GM12801 (cell line): ENCODE measurements around the gene FAM193B.

Experiments
- CTCF ChIP-seq: IDR thresholded peaks from one replicate; pipeline ENCODE4 v1.5.1; 2011; ENCODE audit warnings: control low read depth; ENCODE audit not compliant: insufficient read length; ENCODE audit errors: extremely low read depth

Gene FAM193B

GRCh38 chr5:177599731-177600507 lies 45.6 kb upstream of the FAM193B start, which contains the start of gene B4GALT7:
Gene B4GALT7, plus strand, starts transcription at chr5:177600132. Its CDS starts 79 bp downstream, at chr5:177600211.
- no peak for TF ChIP-seq CTCF

- no peak for TF ChIP-seq CTCF
These were observed 44.1 kb upstream of the FAM193B start for GRCh38 chr5:177598477-177598876.

GRCh38 chr5:177596775-177597238 lies 42.4 kb upstream of the FAM193B start:
- no peak for TF ChIP-seq CTCF

GRCh38 chr5:177595991-177596774 lies 41.8 kb upstream of the FAM193B start:
- no peak for TF ChIP-seq CTCF

GRCh38 chr5:177595026-177595585 lies 40.7 kb upstream of the FAM193B start:
- no peak for TF ChIP-seq CTCF

GRCh38 chr5:177594071-177594470 lies 39.7 kb upstream of the FAM193B start:
- no peak for TF ChIP-seq CTCF

GRCh38 chr5:177593511-177593910 lies 39.1 kb upstream of the FAM193B start:
- no peak for TF ChIP-seq CTCF
